Kidney (tissue), 14 donors: ENCODE data around the gene TCIRG1. TPM values are rescaled to one million over a fixed set of nuclear protein-coding genes. Genes with fewer than 3 reads are reported as not detected.

Source experiments
- DNase-seq, 5 donors: peaks; one replicate each; pipeline ENCODE4 v3.0.0-alpha.2; 2013 to 2020
- FAIRE-seq: peaks from 2 replicates; lab custom pipeline; 2012; peaks lifted over from hg19 to GRCh38; lab: Jason Lieb, UNC
- H3K27ac ChIP-seq, 2 donors: one replicate each; pipeline ENCODE4 v1.7.0; 2013; ENCODE audit warnings: low read depth in 2 of 2, low read length in 2 of 2, inconsistent platforms in 1 of 2
- H3K27me3 ChIP-seq: one replicate; pipeline ENCODE4 v1.7.1; 2013; ENCODE audit warnings: low read length, inconsistent platforms; ENCODE audit not compliant: control insufficient read depth, insufficient read depth
- H3K36me3 ChIP-seq, 3 donors: one replicate each; pipeline versions ENCODE4 v1.7.0 to v1.7.1; 2013; ENCODE audit warnings: low read length in 3 of 3, control low read depth in 1 of 3, inconsistent platforms in 1 of 3; ENCODE audit not compliant: insufficient read depth in 3 of 3, control insufficient read depth in 2 of 3
- H3K4me1 ChIP-seq, 3 donors: one replicate each; pipeline versions ENCODE4 v1.7.0 to v1.7.1; 2013; ENCODE audit warnings: low read length in 3 of 3, inconsistent platforms in 1 of 3, low read depth in 1 of 3; ENCODE audit not compliant: control insufficient read depth in 2 of 3, insufficient read depth in 2 of 3
- H3K4me3 ChIP-seq, 3 donors: one replicate each; pipeline versions ENCODE4 v1.7.0 to v1.8.1; 2013; ENCODE audit warnings: low read length in 3 of 3, control low read depth in 1 of 3, inconsistent platforms in 1 of 3
- H3K9ac ChIP-seq, 3 donors: one replicate each; pipeline versions ENCODE4 v1.7.0 to v1.7.1; 2013; ENCODE audit warnings: low read length in 3 of 3, control low read depth in 1 of 3, inconsistent platforms in 1 of 3
- H3K9me3 ChIP-seq, 3 donors: one replicate each; pipeline versions ENCODE4 v1.7.0 to v1.7.1; 2013; ENCODE audit warnings: low read length in 3 of 3, control low read depth in 1 of 3, inconsistent platforms in 1 of 3; ENCODE audit not compliant: control insufficient read depth in 2 of 3, insufficient read depth in 1 of 3
- intact Hi-C: fragments of 100-400 bp; cut with DNase I; formaldehyde crosslinking; loops from one replicate; pipeline ENCODE4 v1.11.1; 2022
- polyA plus RNA-seq: library from polyadenylated mRNA; stranded (reverse); fragments of 350-450 nt; fragmentation: Illumina TruSeq; extraction: RNeasy Lipid Tissue Mini Kit (QIAGEN cat#74804); gene quantifications from one replicate; pipeline ENCODE4 v1.2.3, GENCODE V29; 2014; ENCODE audit warnings: low read depth, low replicate concordance; ENCODE audit not compliant: insufficient read depth
- total RNA-seq: library from RNA; stranded (reverse); fragmentation: NEBNext Ultra II Directional; extraction: Animal tissue kit (Norgen Biotek cat#: 25700); gene quantifications from one replicate; pipeline ENCODE4 v1.2.1, GENCODE V29; 2021
- TF ChIP-seq, protein P1 (sequence below): IDR thresholded peaks from 3 replicates; pipeline ENCODE4 v1.5.1; 2012; ENCODE audit warnings: mild to moderate bottlenecking, moderate library complexity, borderline replicate concordance; ENCODE audit not compliant: insufficient read depth; ENCODE audit errors: extremely low read depth
- donor health status: control.
- donor health status: control.
- donor health status: control.
- donor health status: control.
- donor health status: control.
- donor health status: DM: yes; HTN: yes; CAD: no.
- donor health status: Normal renal cell carcinoma (clear cell type).

Gene TCIRG1
- total and polyA plus RNA-seq, 2 donors from 2014 or later = 36.3 to 97.1 TPM

DNA sequence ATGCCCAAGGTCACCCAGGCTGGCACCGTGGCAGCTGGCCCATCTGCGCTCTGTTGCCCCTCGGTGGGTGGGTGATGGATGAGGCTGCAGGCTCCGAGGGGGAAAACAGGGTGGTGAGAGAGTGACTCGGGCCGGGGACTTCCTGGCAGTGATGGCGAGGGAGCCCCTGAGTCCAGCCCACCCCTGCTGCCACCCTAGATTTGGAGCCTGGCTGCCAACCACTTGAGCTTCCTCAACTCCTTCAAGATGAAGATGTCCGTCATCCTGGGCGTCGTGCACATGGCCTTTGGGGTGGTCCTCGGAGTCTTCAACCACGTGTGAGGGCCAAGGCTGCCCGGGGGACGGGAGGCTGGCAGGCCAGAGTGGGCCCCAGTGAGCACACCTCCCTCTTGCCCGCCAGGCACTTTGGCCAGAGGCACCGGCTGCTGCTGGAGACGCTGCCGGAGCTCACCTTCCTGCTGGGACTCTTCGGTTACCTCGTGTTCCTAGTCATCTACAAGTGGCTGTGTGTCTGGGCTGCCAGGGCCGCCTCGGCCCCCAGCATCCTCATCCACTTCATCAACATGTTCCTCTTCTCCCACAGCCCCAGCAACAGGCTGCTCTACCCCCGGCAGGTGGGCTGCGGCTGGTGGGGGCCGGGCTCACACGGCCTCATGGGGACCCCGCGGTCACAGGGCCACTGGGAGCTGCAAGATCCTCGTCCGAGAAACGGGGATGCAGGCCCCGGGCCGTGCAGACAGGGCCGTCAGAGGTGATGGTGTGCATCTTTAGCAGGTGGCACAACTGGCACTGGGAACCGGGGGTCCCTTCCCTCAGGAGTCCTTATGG, 10.1 kb downstream of the TCIRG1 start:
- Histone ChIP-seq H3K27me3 (no peaks in the 10 kb centered on the region), H3K27ac (no peak overlapping the region), H3K4me1 (no peaks in the 10 kb centered on the region), H3K9ac (no peak overlapping the region), H3K4me3 (no peak overlapping the region), H3K36me3 (peaks cover 0 to 8% (median 0%) of the 10 kb centered on the region in 3 donors), H3K9me3 (no peaks in the 10 kb centered on the region)
- DNase-seq (peak in 1 of 5 donors; percentile 24), FAIRE-seq (no peak)
- TF ChIP-seq, protein P1, sequence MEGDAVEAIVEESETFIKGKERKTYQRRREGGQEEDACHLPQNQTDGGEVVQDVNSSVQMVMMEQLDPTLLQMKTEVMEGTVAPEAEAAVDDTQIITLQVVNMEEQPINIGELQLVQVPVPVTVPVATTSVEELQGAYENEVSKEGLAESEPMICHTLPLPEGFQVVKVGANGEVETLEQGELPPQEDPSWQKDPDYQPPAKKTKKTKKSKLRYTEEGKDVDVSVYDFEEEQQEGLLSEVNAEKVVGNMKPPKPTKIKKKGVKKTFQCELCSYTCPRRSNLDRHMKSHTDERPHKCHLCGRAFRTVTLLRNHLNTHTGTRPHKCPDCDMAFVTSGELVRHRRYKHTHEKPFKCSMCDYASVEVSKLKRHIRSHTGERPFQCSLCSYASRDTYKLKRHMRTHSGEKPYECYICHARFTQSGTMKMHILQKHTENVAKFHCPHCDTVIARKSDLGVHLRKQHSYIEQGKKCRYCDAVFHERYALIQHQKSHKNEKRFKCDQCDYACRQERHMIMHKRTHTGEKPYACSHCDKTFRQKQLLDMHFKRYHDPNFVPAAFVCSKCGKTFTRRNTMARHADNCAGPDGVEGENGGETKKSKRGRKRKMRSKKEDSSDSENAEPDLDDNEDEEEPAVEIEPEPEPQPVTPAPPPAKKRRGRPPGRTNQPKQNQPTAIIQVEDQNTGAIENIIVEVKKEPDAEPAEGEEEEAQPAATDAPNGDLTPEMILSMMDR = no peak
- intact Hi-C loops = no loop called here

DNA sequence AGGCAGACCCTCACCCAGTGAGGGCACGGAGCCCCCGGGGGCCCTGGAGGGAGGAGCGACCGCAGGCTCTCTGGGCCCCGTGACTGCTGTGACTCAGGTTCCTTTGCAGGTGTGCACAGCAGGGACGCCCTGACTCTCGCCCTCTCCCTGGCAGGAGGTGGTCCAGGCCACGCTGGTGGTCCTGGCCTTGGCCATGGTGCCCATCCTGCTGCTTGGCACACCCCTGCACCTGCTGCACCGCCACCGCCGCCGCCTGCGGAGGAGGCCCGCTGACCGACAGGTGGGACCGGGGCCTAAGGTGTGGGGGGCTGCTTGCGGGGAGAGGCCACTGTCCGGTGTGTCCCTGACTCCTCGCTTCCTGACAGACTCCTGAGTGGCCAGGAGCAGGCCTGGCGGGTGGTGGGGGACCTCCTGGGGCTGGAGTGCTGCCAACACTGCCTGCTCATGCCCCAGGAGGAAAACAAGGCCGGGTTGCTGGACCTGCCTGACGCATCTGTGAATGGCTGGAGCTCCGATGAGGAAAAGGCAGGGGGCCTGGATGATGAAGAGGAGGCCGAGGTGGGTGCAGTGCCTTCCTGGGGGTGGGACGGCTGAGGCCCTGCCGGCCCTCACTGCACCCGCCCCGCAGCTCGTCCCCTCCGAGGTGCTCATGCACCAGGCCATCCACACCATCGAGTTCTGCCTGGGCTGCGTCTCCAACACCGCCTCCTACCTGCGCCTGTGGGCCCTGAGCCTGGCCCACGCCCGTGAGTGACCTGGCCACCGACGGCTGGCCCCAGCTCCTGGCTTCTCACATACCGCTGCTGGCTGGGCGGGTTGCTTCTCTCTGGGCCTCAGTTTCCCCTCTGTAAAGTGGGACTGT, 10.9 kb downstream of the TCIRG1 start:
- FAIRE-seq (no peak), DNase-seq (peak in 1 of 5 donors; percentile 41)
- H3K9me3 ChIP-seq = no peaks in the 10 kb centered on the region
- TF ChIP-seq, protein P1 = no peak
- no peak overlapping the region for H3K9ac ChIP-seq
- no peak overlapping the region for H3K27ac ChIP-seq
- H3K36me3 ChIP-seq = peaks cover 0 to 8% (median 0%) of the 10 kb centered on the region in 3 donors
- H3K27me3 ChIP-seq = no peaks in the 10 kb centered on the region
- intact Hi-C loops = no loop called here
- no peak overlapping the region for H3K4me3 ChIP-seq
- H3K4me1 ChIP-seq = no peaks in the 10 kb centered on the region

- TF ChIP-seq, protein P1 = no peak
- DNase-seq (no peak), FAIRE-seq (no peak)
- no peak overlapping the region for H3K9ac ChIP-seq
- H3K4me1 ChIP-seq = no peaks in the 10 kb centered on the region
- intact Hi-C loops = no loop called here
- no peaks in the 10 kb centered on the region for H3K9me3 ChIP-seq
- H3K36me3 ChIP-seq = peaks cover 0 to 8% (median 0%) of the 10 kb centered on the region in 3 donors
- no peaks in the 10 kb centered on the region for H3K27me3 ChIP-seq
- no peak overlapping the region for H3K4me3 ChIP-seq
- H3K27ac ChIP-seq = no peak overlapping the region
These were observed 11.6 kb downstream of the TCIRG1 start for GRCh38 chr11:68050371-68050841.
